Measurements from ENCODE around the gene KAT14.

GRCh38 chr20:18195931-18196330 is 58.3 kb downstream of the KAT14 start:
- TF ChIP-seq, protein P1, sequence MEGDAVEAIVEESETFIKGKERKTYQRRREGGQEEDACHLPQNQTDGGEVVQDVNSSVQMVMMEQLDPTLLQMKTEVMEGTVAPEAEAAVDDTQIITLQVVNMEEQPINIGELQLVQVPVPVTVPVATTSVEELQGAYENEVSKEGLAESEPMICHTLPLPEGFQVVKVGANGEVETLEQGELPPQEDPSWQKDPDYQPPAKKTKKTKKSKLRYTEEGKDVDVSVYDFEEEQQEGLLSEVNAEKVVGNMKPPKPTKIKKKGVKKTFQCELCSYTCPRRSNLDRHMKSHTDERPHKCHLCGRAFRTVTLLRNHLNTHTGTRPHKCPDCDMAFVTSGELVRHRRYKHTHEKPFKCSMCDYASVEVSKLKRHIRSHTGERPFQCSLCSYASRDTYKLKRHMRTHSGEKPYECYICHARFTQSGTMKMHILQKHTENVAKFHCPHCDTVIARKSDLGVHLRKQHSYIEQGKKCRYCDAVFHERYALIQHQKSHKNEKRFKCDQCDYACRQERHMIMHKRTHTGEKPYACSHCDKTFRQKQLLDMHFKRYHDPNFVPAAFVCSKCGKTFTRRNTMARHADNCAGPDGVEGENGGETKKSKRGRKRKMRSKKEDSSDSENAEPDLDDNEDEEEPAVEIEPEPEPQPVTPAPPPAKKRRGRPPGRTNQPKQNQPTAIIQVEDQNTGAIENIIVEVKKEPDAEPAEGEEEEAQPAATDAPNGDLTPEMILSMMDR (IDR thresholded peaks at IDR 0.05; ENCODE audit: low read depth, low read length, poor library complexity, severe bottlenecking): no peak
- TF ChIP-seq EZH2phosphoT487 (IDR thresholded peaks at IDR 0.05; ENCODE audit: borderline replicate concordance, low read length): no peak
